OCI-LY1 (cell line): Measurements from ENCODE around the gene EFHD1.

ENCODE experiments used
- EZH2 ChIP-seq: fragments of 200-600 bp; sonication (generic), shearing (Covaris generic); IDR thresholded peaks from 2 replicates; pipeline ENCODE4 v1.8.0; 2017; ENCODE audit warnings: borderline replicate concordance, mixed run types, mild to moderate bottlenecking, antibody characterized with exemption, low read length, moderate library complexity, mixed read lengths
- TF ChIP-seq, protein P1 (sequence below): fragments of 200-600 bp; sonication (generic), shearing (Covaris generic); IDR thresholded peaks from 2 replicates; pipeline ENCODE4 v1.5.1; 2017; ENCODE audit warnings: mild to moderate bottlenecking, antibody characterized with exemption, low read length, moderate library complexity, mixed read lengths

DNA sequence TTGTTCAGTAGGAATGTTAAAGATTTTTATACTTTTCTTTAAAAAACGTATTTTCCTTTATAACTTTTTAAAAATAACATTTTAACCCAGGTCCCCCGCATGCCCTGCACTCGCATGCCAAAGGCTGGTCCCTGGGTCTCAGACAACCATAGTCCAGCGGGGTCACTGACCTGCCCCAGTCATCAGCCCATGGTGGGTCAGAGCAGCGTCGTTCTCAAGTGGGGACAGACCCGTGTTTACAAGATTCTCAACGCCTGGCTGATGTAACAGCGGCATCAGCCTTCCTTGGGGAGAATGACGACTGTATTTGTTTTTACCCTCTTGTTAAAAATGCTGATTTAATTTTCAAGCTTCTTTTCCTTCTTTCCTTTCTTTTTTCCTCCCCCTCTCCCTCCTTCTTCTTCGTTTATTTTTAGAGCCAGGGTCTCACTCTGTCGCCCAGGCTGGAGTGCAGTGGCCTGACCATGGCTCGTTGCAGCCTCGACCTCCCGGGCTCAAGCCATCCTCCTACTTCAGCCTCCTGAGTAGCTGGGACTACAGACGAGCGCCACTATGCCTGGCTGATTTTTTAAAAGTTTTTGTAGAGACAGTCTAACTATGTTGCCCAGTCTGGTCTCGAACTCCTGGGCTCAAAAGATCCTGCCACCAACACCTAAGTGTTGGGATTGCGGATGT lies 1.0 kb upstream of the EFHD1 start:
- TF ChIP-seq, protein P1, sequence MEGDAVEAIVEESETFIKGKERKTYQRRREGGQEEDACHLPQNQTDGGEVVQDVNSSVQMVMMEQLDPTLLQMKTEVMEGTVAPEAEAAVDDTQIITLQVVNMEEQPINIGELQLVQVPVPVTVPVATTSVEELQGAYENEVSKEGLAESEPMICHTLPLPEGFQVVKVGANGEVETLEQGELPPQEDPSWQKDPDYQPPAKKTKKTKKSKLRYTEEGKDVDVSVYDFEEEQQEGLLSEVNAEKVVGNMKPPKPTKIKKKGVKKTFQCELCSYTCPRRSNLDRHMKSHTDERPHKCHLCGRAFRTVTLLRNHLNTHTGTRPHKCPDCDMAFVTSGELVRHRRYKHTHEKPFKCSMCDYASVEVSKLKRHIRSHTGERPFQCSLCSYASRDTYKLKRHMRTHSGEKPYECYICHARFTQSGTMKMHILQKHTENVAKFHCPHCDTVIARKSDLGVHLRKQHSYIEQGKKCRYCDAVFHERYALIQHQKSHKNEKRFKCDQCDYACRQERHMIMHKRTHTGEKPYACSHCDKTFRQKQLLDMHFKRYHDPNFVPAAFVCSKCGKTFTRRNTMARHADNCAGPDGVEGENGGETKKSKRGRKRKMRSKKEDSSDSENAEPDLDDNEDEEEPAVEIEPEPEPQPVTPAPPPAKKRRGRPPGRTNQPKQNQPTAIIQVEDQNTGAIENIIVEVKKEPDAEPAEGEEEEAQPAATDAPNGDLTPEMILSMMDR = no peak
- no peak for TF ChIP-seq EZH2
